HFFc6 (cell line): ENCODE measurements around the gene TTC21A. TPM values are rescaled to one million over a fixed set of nuclear protein-coding genes. Genes with fewer than 3 reads are reported as not detected.

Experiments
- DNase-seq: peaks from one replicate; pipeline ENCODE4 v3.0.0-alpha.2; 2018
- H3K27ac Mint-ChIP-seq: 2 replicates; pipeline ENCODE4 v1.8.0; 2020; ENCODE audit warnings: mild to moderate bottlenecking, mixed read lengths
- H3K27me3 Mint-ChIP-seq: 2 replicates; pipeline ENCODE4 v1.8.0; 2021; ENCODE audit warnings: mild to moderate bottlenecking, moderate library complexity, mixed read lengths; ENCODE audit not compliant: insufficient read depth
- H3K36me3 Mint-ChIP-seq: 2 replicates; pipeline ENCODE4 v1.8.0; 2021; ENCODE audit warnings: low read depth, mixed read lengths
- H3K4me1 Mint-ChIP-seq: 2 replicates; pipeline ENCODE4 v1.8.0; 2020; ENCODE audit warnings: low read depth, mixed read lengths
- H3K4me3 Mint-ChIP-seq: 2 replicates; pipeline ENCODE4 v1.8.0; 2020; ENCODE audit warnings: mild to moderate bottlenecking, moderate library complexity, mixed read lengths
- H3K9me3 Mint-ChIP-seq: 2 replicates; pipeline ENCODE4 v1.8.0; 2020; ENCODE audit warnings: mild to moderate bottlenecking, mixed read lengths
- CTCF ChIP-seq: fragments of 200-600 bp; sonication (generic); IDR thresholded peaks from 2 replicates; pipeline ENCODE4 v1.5.0; 2021; ENCODE audit warnings: antibody characterized with exemption, mild to moderate bottlenecking
- microRNA-seq: library from miRNA; unstranded; fragments of <30 nt; microRNA quantifications from one replicate; pipeline ENCODE4, GENCODE V29; 2019
- total RNA-seq, 6 experiments: library from RNA; stranded (reverse); fragmentation: NEBNext Ultra II Directional; extraction: Animal tissue kit (Norgen Biotek cat#: 25700); gene quantifications; 2 replicates in 1 of 6; 3 replicates in 5 of 6; pipeline ENCODE4 v1.2.3, GENCODE V29; 2021

Gene TTC21A
- total RNA-seq, 6 experiments from 2014 or later = 0.91 to 2.2 (median 1.8) TPM

- no peaks in the 10 kb centered on the region for H3K36me3 Mint-ChIP-seq
- no peak overlapping the region for H3K27ac Mint-ChIP-seq
- no peaks in the 10 kb centered on the region for H3K9me3 Mint-ChIP-seq
- no peak for DNase-seq
- H3K4me3 Mint-ChIP-seq = no peak overlapping the region
- H3K4me1 Mint-ChIP-seq = peaks cover 6% of the 10 kb centered on the region
- H3K27me3 Mint-ChIP-seq = peaks cover 9% of the 10 kb centered on the region; the same call in 1 of the 2 replicates
- TF ChIP-seq CTCF = no peak
These were observed 79.2 kb downstream of the TTC21A start for GRCh38 chr3:39186692-39187151.

DNA sequence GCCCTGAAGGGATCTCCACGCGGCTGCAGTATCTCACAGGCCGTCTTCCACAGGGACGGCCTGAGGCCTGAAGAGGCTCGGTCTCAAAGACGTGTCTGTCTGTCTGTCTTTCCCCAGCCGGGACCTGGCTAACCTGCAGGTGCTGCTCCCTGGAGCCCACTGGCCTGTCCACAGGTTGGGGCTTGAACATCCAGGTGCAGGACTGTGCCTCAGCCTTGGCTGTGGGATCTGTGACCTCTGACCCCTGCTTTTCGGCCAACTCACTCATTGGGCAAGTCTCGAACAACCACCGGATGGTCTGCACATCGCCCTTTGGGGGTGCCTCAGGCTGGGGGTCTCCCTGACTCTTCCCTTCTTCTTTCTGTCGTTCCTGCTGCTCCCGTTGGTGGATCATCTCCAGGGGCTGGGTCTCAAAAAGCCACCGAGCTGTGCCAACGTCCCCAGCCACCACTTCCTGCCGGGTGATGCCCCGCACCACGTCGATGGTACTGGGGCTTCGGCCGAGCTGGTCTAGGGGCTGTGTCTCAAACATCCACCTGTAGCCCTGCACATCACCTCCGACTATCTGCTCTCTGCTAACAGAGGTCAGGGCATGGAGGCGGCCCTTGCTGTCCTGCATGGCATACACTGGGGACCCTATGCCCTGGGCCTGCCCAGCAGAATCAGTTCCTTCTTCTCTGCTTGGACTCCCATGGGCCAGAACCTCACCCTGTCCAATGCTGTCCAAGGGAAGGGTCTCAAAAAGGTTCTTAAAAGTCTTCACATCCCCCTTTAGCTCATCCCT lies 80.1 kb downstream of the TTC21A start:
- Mint-ChIP-seq H3K4me1 (peaks cover 15% of the 10 kb centered on the region), H3K9me3 (no peaks in the 10 kb centered on the region), H3K4me3 (no peak overlapping the region), H3K27me3 (peaks cover 9% of the 10 kb centered on the region; the same call in 1 of the 2 replicates), H3K27ac (no peak overlapping the region), H3K36me3 (no peaks in the 10 kb centered on the region)
- no peak for DNase-seq
- no peak for TF ChIP-seq CTCF

Small RNA genes within 50 kb of the gene (microRNA-seq; reads per million reads assigned to microRNA genes)
- gene MIR6822 = not detected

Other genes with a start within 250 kb of the TTC21A start
- gene SCN11A, start 55.7 kb upstream of the TTC21A start, total RNA-seq = not detected
- gene WDR48, start 55.7 kb upstream of the TTC21A start, total RNA-seq = 10 to 100 TPM; 25.7 to 29.1 (median 28.1) TPM
- 10 to 100 TPM; 42.7 to 52.1 (median 47.0) TPM for gene GORASP1, start 53 bp upstream of the TTC21A start, total RNA-seq
- gene CSRNP1, start 45.9 kb downstream of the TTC21A start, total RNA-seq = 10 to 100 TPM; 10.5 to 18.2 (median 12.5) TPM
- gene XIRP1, start 84.9 kb downstream of the TTC21A start, total RNA-seq = not detected
- not detected for gene CX3CR1, start 172.4 kb downstream of the TTC21A start, total RNA-seq
- not detected for gene CCR8, start 222.0 kb downstream of the TTC21A start, total RNA-seq